D721Med (cell line): ENCODE data around the gene NR2F1-AS1.

Experiments
- DNase-seq: peaks from one replicate; pipeline ENCODE4 v3.0.0; 2011; ENCODE audit warnings: low spot score; ENCODE audit not compliant: insufficient read length
- FAIRE-seq: peaks from 2 replicates; lab custom pipeline; 2011; peaks lifted over from hg19 to GRCh38; lab: Jason Lieb, UNC
- CTCF ChIP-seq: IDR thresholded peaks from 2 replicates; pipeline ENCODE4 v1.5.1; 2012; ENCODE audit warnings: mild to moderate bottlenecking, control low read depth; ENCODE audit not compliant: insufficient read depth; ENCODE audit errors: missing control alignments

The NR2F1-AS1 gene

GRCh38 chr5:93583768-93584595, 3.0 kb upstream of the NR2F1-AS1 start:
- no peak for TF ChIP-seq CTCF
- FAIRE-seq = no peak
- no peak for DNase-seq

- DNase-seq (no peak), FAIRE-seq (no peak)
- no peak for TF ChIP-seq CTCF
Measured at GRCh38 chr5:93583439-93583767, 2.4 kb upstream of the NR2F1-AS1 start.

- FAIRE-seq = no peak
Measured at GRCh38 chr5:93582677-93583438, 1.8 kb upstream of the NR2F1-AS1 start, which contains the start of gene NR2F1. NR2F1 (plus strand) TSS chr5:93583222; CDS start chr5:93585024, 1,802 bp downstream.

GRCh38 chr5:93582167-93582462, 1.1 kb upstream of the NR2F1-AS1 start:
- DNase-seq (no peak), FAIRE-seq (no peak)
- TF ChIP-seq CTCF = no peak

More at GRCh38 chr5:93582677-93583438, 1.8 kb upstream of the NR2F1-AS1 start, which contains the start of gene NR2F1:
- DNase-seq = no peak
- TF ChIP-seq CTCF = no peak

- TF ChIP-seq CTCF = no peak
- DNase-seq (no peak), FAIRE-seq (no peak)
Measured at GRCh38 chr5:93580063-93580926, 724 bp downstream of the NR2F1-AS1 start.

GRCh38 chr5:93579692-93580062, 1.3 kb downstream of the NR2F1-AS1 start:
- DNase-seq (no peak), FAIRE-seq (no peak)
- no peak for TF ChIP-seq CTCF
